Measurements from ENCODE around the gene TSPAN7.

GRCh38 chrX:38601866-38602265, 40.5 kb downstream of the TSPAN7 start:
- TF ChIP-seq, protein P1, sequence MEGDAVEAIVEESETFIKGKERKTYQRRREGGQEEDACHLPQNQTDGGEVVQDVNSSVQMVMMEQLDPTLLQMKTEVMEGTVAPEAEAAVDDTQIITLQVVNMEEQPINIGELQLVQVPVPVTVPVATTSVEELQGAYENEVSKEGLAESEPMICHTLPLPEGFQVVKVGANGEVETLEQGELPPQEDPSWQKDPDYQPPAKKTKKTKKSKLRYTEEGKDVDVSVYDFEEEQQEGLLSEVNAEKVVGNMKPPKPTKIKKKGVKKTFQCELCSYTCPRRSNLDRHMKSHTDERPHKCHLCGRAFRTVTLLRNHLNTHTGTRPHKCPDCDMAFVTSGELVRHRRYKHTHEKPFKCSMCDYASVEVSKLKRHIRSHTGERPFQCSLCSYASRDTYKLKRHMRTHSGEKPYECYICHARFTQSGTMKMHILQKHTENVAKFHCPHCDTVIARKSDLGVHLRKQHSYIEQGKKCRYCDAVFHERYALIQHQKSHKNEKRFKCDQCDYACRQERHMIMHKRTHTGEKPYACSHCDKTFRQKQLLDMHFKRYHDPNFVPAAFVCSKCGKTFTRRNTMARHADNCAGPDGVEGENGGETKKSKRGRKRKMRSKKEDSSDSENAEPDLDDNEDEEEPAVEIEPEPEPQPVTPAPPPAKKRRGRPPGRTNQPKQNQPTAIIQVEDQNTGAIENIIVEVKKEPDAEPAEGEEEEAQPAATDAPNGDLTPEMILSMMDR (conservative IDR thresholded peaks at IDR 0.05; ENCODE audit: low read length): no peak
- no peak for TF ChIP-seq EZH2phosphoT487 (IDR thresholded peaks at IDR 0.05; ENCODE audit: borderline replicate concordance)
